D721Med (cell line): ENCODE data around the gene LMNTD2.

Source experiments
- DNase-seq: peaks from one replicate; pipeline ENCODE4 v3.0.0; 2011; ENCODE audit warnings: low spot score; ENCODE audit not compliant: insufficient read length
- FAIRE-seq: peaks from 2 replicates; lab custom pipeline; 2011; peaks lifted over from hg19 to GRCh38; lab: Jason Lieb, UNC
- TF ChIP-seq, protein P1 (sequence below): IDR thresholded peaks from 2 replicates; pipeline ENCODE4 v1.5.1; 2012; ENCODE audit warnings: mild to moderate bottlenecking, control low read depth; ENCODE audit not compliant: insufficient read depth; ENCODE audit errors: missing control alignments

Gene LMNTD2

DNA sequence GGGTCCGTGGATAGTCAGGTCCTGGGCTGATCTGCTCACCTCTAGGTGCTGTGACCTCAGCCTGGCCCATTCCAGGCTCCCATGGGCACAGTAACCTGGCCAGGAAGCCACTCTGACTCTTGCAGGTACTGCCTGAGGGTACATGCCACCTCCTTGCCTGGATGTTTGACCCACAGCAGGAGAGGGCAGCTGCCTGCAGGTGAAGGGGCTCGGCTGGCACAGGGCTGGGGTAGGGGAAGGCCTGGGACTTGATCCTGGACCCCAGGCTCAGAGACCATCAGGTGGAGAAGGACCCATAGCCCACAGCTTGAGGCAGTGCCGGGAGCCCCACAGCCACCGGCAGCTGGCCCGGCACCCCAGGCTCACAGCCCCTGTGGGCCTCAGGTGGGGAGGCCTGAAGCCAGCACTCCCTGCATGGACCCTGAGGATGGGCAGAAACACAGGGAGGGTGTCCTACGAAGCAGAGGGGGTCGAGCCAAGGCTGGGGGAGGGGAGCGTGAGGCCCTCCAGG, 20.5 kb downstream of the LMNTD2 start:
- no peak for DNase-seq
- FAIRE-seq, result no peak
- TF ChIP-seq, protein P1, sequence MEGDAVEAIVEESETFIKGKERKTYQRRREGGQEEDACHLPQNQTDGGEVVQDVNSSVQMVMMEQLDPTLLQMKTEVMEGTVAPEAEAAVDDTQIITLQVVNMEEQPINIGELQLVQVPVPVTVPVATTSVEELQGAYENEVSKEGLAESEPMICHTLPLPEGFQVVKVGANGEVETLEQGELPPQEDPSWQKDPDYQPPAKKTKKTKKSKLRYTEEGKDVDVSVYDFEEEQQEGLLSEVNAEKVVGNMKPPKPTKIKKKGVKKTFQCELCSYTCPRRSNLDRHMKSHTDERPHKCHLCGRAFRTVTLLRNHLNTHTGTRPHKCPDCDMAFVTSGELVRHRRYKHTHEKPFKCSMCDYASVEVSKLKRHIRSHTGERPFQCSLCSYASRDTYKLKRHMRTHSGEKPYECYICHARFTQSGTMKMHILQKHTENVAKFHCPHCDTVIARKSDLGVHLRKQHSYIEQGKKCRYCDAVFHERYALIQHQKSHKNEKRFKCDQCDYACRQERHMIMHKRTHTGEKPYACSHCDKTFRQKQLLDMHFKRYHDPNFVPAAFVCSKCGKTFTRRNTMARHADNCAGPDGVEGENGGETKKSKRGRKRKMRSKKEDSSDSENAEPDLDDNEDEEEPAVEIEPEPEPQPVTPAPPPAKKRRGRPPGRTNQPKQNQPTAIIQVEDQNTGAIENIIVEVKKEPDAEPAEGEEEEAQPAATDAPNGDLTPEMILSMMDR, result no peak

DNA sequence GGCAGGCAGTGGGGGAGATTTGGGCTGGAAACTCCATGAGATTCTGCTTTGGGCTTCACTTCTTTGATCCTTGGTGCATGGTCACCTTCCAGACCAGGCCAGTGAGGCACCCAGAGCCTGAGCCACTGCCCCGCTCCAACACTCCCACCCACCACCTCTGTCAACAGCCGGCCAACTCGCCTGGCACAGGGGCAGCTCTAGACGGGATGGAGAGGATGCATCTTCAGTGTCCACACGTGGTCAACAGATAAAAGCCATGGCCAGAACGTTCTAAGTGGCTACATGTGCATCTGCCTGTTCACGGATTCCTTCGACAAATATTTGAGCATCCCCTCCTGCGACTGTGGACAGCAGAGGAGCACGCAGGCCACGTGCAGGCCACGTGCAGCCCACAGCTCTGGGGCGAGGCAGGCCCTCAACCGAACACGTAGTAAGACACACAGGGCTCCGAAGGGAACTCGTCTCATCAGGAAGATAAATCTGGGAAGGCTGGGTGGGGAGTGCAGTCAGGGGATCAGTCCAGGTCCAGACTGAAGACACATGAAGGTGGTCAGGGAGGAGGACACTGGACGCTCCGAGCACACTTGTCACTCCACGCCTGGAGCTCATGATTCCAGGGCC, 22.0 kb downstream of the LMNTD2 start:
- TF ChIP-seq, protein P1, result no peak
- FAIRE-seq (no peak), DNase-seq (no peak)

DNA sequence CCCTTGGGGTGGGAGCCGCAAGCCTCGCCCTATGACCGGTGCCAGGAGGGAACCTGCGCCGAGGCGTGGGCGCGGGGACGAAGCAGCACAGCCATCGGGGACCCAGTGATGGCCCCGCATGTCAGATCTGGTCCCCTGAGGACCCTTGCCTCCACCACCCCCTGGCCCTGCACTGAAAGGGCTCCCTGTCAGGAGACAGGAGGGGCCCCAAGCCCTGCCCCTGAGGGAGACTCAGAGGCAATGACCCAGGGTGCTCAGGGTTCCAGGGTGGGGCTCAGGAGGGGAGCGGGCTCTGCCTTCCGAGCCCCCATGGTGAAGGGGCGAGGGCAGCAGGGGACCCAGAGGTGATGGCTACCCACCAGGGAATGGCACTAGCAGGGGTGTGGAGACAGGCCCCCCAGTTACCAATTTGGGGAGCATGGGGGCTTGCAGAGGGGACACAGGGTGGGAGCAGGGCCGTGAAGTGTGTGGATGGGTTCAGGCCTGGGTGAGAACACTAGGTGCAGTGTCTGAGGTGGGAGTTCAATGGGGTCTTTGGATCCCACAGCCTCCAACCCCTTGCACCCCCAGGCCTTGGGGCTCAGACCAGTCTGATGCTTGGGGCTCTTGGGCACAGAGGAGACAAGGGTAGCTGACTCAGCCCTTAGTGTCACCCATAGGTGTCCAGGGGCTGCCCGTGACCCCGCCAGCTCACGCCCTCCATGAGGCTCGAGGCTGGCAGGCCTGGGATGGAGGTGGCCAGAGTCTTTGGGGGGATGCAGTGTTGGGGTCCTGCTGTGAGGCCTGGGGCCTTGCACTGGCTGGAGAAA, 22.7 kb downstream of the LMNTD2 start:
- no peak for FAIRE-seq
- DNase-seq, result no peak
- TF ChIP-seq, protein P1, result no peak

DNA sequence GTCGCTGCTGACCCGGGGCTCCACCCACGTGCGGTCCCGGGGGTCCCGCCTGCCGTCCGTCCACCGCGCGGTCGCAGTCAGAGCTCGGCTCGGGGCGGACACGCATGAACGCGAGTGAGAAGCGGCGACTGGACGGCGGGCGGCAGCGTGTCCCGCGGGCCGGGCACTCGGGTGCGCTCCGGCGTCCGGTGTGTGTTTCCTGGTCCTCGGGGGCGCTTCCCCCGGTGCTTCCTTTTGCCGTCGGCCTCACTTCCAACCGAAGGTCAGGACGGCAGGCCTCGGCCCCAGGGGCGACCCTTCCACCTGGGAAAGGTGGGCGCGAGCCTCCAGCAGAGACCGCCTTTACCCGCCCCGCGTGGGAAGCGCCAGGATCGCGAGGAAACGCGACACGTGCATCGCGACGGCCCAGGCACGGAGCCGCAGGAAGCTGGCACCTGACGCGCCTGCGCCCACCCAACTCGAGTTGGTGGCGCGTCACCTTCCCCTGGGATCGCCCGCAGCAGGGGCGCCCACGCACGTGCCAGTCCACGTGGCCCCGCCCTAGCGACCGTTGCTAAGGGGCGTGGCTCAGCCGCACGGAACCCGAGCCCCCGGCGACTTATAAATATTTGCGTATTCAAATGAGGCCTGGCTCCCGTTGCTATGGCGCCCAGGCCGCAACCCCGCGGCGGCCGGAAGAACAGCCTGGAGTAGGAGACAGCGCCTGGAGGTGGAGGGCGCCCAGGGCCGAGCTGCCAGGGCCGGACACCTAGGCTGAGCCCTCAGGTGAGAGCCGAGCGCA, 23.5 kb downstream of the LMNTD2 start, which contains the start of gene LRRC56:
TSS of gene LRRC56 (plus strand) at position 687 of the 781 bp plus-strand sequence. CDS start 3,158 bp downstream, outside the sequence.
- peak; percentile 86 for DNase-seq
- no peak for FAIRE-seq

DNA sequence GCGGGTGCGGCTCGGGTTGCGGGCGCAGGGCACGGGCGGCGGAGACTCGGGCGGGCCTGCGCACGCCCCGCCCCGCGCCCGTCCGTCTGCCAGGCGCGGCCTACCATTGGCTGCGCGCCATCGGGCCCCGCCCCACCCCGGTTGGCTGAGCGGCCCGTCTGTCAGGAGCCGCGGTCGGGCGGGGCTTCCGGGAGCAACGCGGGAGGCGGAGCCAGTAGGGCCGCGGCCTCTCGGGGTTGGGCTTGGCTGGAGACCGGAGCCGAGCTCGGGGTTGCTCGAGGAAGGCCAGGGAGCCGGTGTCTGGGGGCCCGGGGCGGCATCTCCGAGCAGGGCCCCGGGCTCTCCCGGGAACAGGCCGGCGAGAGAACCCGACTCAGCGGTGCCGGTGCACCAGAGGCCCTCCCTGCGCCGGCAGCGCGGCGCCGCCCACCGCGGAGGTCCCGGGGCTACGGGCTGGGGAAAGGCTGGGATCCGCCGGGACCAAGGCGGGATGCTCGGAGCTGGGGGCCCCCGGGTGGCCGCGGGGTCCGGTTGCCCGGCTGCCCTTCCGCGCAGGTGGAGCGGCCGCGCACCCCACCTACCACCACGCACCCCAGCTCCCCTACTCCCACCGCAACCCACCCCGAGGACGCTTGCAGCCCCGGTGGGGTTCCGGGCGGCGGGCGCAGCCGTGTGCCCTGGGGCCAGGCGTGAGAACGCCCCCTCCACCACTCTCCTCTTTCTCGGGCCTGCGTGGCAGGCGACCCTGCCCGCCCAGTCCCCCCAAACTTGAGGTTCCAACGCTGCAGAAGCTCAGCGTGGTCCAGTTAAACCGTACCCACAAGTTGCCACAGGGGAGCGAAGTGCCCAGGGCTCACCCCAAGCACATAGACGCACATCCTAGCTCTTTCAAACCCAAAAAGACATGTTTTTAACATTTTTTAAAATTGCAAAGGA, 24.8 kb downstream of the LMNTD2 start, which contains the start of gene HRAS:
TSS of gene HRAS (minus strand) at position 58 of the 936 bp plus-strand sequence.
- TF ChIP-seq, protein P1, result no peak
- DNase-seq (peak; percentile 91), FAIRE-seq (no peak)

More for the DNA sequence above, 23.5 kb downstream of the LMNTD2 start, which contains the start of gene LRRC56:
- TF ChIP-seq, protein P1, result no peak

DNA sequence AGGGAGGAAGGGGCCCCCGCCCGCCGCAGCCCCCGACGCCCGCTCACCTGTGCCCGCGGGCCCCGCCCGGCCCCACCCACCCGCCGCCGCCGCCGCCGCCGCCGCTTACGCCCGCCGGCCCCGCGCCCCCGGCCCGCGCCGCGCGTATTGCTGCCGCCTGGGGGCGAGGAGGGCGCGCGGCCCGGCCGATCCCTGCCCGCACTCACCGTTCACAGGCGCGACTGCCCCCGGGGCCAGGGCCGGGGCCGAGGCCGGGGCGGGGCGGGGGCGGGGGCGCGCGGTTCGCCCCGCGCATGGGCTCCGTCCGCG, 25.4 kb downstream of the LMNTD2 start:
- FAIRE-seq, result no peak
- no peak for DNase-seq
- TF ChIP-seq, protein P1, result no peak
